IPS-NIHi11 (cell line): ENCODE data around the gene SRRM3.
"Not testable (repeated sequence)": the region's sequence is repeated elsewhere in the genome, so short reads cannot be mapped to it uniquely, and the experiment has no call there.

ENCODE experiments used
- DNase-seq: peaks from one replicate; pipeline ENCODE4 v3.0.0; 2012; ENCODE audit warnings: mixed read lengths, low spot score

SRRM3 gene

DNA sequence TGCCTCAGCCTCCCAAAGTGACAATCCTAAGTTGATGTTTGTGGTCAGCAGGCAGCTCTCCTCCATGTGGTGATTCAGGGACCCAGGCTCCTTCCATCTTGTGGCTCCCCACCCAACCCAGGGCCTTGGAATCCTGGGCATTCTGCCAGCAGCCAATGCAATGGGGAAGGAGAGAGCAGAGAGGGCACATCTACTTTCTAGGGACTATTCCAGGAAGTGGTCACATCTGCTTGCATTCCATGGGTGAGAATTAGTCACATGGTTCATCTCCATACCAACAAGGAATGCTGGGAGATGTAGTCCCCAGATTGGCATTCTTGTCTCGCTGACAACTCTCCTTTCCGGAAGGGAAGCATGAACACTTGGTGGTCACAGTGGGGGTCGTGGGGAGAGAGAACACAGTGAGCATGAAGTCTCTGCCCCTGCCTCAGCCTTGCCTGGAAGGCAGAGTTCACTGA lies 9.9 kb upstream of the SRRM3 start:
- DNase-seq: peak; percentile 70

DNA sequence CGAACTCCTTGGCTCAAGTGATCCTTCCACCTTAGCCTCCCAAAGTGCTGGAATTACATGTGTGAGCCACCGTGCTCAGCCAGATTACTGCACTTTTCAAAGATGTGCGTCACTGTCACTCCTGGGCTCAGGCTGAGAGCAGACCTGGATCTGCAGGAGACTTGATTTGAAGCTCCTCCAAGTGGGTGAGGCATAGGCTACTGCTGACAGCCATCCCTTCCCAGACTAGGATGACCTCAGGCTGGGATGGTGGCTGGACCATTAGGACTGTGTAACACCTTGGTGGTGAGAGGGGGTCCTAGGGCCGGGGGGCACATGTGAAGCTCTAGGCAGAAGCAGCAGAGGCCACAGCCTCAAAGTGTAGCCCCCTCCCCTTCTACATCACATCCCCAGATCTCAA lies 8.2 kb upstream of the SRRM3 start:
- no peak for DNase-seq

- no peak for DNase-seq
These were observed 7.8 kb upstream of the SRRM3 start for GRCh38 chr7:76193883-76194282.

DNA sequence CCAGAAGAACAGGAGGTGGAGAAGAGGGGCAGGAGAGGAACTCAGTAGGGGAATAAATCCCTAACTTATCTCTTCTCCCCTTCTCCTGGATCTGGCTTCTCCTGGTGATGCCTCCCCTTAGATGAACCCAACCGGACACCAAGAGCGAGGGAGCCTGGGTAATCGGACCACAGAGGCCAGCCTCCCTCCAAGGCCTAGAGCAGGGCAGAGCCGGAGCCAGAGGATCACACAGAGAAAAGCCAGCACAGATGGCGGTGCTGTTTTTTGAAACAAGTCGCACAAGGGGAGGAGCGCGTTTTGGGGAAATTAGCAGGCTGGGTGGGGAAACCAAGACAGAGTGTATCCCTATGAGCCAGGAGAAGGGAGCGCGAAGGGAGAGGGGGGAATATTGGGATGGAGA lies 4.9 kb upstream of the SRRM3 start:
- DNase-seq: no peak

GRCh38 chr7:76198202-76198601 lies 3.5 kb upstream of the SRRM3 start:
- DNase-seq: no peak

DNA sequence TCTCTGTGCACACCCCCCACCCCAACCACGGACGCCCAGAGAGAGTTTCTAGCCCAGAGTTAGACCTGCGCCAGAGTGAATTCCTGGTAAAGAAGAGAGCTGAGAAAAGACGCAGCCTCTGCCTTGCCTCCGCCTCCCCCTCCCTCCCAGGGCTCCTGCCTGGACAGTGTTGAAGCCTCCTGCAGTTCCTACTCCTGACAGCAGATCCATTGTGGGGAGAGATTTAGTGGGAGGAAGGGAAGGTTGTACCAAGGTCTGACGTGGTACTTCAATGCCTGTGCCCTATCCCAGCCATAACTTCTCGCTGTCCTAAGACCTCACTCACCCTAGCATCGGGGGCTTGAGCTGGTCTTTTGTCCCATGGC lies 952 bp downstream of the SRRM3 start:
- DNase-seq: no peak

DNA sequence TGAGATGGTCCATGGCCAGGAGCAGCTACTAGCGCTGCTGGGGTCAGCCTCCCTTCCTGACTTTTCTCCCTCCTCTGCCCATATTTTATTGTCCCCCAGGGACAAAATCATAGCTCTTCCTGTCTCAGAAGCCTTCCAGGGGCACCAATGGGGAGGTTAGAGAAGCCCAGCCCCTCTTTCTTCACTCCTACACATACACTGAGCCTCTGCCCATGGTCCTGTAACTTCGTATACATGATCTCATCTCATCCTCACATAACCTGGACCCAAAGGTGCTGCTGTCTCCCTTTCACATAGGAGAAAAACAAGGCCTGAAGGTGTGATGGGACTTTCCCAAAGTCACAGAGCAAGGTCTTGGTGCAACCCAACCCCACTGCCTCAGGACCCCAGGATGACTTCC lies 2.5 kb downstream of the SRRM3 start:
- no peak for DNase-seq

GRCh38 chr7:76206633-76207032 lies 4.9 kb downstream of the SRRM3 start:
- no peak for DNase-seq

DNA sequence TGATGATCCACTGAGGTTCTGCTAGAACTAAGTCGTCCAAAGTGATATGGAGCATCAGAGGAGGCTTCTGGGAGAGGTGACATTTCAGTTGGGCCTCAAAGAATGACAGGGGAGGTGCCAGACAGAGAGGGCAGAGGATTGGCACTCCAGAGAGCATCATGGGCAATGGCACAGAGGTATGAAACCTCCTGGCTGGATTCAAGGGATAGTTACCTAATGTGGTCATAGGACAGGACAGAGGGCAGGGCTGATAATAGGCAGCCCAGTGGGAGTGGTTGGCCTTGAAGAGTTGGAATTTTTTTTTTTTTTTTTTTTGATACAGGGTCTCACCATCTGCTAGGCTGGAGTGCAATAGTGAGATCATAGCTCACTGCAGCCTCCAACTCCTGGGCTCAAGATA lies 7.6 kb downstream of the SRRM3 start:
- DNase-seq: no peak

DNA sequence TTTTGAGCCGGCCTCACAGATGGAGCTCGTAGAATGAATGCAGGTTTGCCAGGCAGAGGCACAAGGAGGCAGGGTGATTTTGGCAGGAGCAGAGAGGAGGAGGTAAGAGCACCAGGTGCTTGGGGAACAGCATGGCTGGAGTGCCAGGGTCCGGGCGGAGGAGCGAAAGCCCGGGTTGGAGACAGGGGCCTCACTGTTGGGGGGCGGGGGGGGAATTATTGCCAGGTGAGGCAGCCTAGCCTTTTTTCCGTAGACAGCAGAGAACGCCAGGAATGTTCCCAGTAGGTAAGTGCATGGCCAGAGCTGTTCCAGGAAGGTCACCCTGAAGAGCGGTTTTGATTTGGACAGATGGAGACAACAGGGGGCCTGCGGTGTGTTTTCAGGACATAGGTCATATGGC lies 9.5 kb downstream of the SRRM3 start:
- no peak for DNase-seq

DNA sequence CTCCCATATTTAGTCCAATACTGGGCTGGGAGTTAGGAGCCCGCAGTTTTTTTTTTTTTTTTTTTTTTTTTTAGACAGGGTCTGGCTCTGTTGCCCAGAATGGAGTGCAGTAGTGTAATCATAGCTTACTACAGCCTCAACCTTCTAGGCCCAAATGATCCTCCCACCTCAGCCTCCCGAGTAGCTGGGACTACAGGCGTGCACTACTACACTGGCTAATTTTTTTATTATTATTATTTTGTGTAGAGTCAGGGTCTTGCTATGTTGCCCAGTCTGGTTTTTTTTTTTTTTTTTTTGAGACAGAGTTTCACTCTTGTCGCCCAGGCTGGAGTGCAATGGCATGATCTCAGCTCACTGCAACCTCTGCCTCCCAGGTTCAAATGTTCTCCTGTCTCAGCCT lies 13.7 kb downstream of the SRRM3 start:
- DNase-seq: not testable (repeated sequence)

DNA sequence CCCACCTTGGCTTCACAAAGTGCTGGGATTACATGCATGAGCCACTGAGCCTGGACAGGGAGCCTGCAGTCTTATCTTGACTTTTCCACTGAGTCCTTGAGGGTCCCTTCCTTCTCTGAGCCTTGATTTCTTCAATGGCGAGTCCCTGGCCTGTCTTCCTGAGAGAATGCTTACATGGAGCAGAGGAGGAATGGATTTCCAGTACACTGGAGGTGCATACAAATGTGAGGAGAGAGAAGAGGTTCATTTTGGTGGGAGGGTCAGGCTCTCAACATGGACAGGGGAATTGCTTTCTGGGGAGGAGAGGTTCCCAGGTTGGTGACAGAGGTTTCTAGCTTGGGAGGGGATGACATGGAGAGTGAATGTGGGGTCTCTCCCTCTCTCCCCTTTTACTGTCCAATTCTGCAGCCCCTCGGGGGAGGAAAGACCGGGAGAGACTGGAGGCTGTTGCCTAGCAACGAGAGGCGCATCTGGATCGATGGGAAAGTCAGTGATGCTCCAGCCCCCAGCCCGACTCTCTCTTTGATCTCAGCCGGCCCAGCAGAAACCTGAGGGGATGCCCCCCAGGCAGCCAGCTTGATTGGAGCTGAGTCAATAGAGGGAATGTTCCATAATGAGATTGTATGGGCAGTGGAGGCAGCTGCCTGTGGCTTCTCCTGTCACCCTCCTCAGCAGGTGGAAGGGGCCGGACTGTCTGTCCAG lies 14.8 kb downstream of the SRRM3 start:
- no peak for DNase-seq

- no peak for DNase-seq
These were observed 16.4 kb downstream of the SRRM3 start for GRCh38 chr7:76217942-76218566.

DNA sequence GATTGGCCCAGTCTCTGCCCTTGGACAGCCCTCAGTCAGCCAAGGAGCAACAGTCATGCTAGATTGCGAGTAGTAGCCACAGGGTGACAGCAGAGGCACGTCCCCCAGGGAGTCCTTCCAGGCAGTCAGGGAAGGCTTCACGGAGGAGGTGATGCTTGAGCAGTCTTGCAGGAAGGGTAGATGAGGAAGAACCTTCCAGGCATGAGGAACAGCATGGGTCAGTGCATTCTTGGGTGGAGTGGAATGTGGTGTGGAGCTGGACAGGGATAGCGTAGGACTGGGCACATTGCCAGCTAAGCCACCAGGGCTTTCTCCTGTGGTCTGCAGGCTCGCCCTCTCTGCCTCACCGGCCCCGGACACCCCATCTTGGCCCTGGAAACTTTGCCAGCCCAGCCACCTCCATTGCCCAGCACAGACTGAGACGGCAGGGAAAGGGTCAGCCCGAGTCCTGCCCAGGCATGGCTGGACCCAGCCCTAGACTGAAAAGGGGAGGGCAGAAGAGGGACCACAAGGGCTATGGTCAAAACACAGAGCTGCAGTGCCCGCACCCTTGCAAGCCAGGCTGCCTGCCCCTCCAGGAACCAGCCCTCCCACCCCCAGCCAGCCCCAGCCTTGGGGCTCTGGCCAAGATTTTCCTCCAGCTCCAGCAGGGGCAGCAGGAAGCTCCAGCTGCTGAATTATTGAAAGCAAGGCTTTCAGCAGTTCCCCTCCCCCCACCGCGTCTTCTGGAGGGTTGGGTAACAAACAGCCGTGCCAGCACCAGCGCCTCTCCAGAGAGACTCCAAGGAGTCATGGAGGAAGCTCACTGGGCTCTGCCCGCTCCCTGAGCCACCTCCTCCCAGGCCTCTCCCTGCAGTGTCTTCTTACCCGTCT lies 18.7 kb downstream of the SRRM3 start:
- peak; percentile 58 for DNase-seq

- no peak for DNase-seq
These were observed 20.6 kb downstream of the SRRM3 start for GRCh38 chr7:76222333-76222732.

- no peak for DNase-seq
These were observed 21.1 kb downstream of the SRRM3 start for GRCh38 chr7:76222839-76223238.

DNA sequence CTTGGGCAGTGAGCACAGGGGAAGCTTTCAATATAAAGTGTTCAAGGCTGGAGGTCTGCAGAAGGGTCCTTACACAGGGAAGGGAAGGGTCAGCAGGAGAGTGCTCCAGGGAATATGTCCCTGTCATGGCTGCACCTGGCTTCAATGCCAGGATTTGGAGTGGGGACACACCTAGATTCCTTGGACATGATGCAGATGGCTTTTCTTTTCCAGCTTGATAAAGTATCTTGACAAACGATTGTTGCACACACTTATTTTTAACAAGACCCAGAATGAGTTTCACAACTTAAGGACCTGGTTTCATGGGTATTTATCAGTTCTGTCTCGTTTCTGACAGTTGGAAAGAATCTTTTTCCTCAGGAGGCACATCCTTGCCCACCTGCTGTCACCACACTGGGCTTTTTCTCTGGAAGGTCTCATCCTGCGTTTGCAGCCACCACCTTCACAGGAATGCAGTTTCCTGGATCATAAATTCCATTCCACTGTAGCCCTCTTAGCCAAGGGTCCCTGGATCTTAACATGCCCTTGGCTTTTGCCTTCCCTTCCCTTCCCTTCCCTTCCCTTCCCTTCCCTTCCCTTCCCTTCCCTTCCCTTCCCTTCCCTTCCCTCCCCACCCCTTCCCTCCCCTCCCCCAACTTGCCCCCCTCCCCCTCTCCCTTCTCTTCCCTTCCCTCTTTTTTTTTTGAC lies 21.7 kb downstream of the SRRM3 start:
- DNase-seq: no peak

- DNase-seq: no peak
These were observed 23.0 kb downstream of the SRRM3 start for GRCh38 chr7:76224695-76225094.

DNA sequence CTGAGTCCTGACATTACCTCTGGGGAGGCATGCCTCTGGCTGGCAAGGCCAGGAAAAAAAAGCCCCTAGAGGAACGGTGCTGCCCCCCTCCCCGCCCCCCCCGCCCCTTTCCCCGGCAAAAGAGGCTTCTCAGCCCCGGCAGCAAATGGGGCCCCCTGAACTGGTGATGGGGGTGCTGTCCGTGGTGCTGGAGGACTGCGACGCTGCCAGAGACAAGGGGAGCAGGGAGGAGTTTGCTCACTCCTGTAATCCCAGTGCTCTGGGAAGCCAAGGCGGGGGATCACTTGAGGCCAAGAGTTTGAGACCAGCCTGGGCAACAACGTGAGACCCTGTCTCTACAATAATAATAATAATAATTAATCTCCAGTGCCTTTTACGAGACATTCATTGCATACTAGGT lies 23.7 kb downstream of the SRRM3 start:
- peak; percentile 79 for DNase-seq

GRCh38 chr7:76225951-76226350 lies 24.3 kb downstream of the SRRM3 start:
- DNase-seq: no peak

- DNase-seq: not testable (repeated sequence)
These were observed 25.3 kb downstream of the SRRM3 start for GRCh38 chr7:76226878-76227423.

- DNase-seq: no peak
These were observed 28.5 kb downstream of the SRRM3 start for GRCh38 chr7:76230214-76230613.
